OCI-LY7 (cell line): ENCODE results near the gene C16orf89. TPM values are rescaled to one million over a fixed set of nuclear protein-coding genes. Genes with fewer than 3 reads are reported as not detected.

Experiments
- BruUV-seq: library from RNA; stranded (reverse); fragments of 400-500 nt; replicated peaks from 2 replicates; lab custom pipeline; 2021; lab: Mats Ljungman, UMichigan
- CTCF ChIA-PET: fragments of 300-600 bp; sonication (Branson Sonifier 250); formaldehyde crosslinking; loops from one replicate; lab custom pipeline; 2022; ENCODE audit warnings: antibody characterized with exemption; ENCODE audit not compliant: unreplicated experiment; lab: Charles Lee
- POLR2A ChIA-PET: fragments of 300-600 bp; sonication (Branson Sonifier 250); formaldehyde crosslinking; loops from one replicate; lab custom pipeline; 2022; ENCODE audit warnings: antibody characterized with exemption; lab: Charles Lee
- DNase-seq: peaks from one replicate; pipeline ENCODE4 v3.0.0-alpha.2; 2015; ENCODE audit warnings: low spot score
- H2AFZ ChIP-seq: fragments of 200-600 bp; sonication (generic), shearing (Covaris generic); 2 replicates; pipeline ENCODE4 v1.6.1; 2014; ENCODE audit warnings: mild to moderate bottlenecking, antibody characterized with exemption, low read length, moderate library complexity
- H3K27ac ChIP-seq: fragments of 200-600 bp; sonication (generic); 2 replicates; pipeline ENCODE4 v1.5.1; 2014; ENCODE audit warnings: mixed run types, low read depth, mild to moderate bottlenecking, moderate library complexity, low read length, inconsistent platforms; ENCODE audit not compliant: poor library complexity, severe bottlenecking
- H3K36me3 ChIP-seq: fragments of 200-600 bp; sonication (generic); 2 replicates; pipeline ENCODE4 v1.6.1; 2014; ENCODE audit warnings: mild to moderate bottlenecking, antibody characterized with exemption, low read length, moderate library complexity, mixed read lengths; ENCODE audit not compliant: insufficient read depth
- H3K4me1 ChIP-seq: fragments of 200-600 bp; sonication (generic); 2 replicates; pipeline ENCODE4 v1.5.1; 2014; ENCODE audit warnings: mild to moderate bottlenecking, low read length; ENCODE audit not compliant: insufficient read depth, poor library complexity, severe bottlenecking
- H3K4me2 ChIP-seq: fragments of 200-600 bp; sonication (generic); 2 replicates; pipeline ENCODE4 v1.6.1; 2014; ENCODE audit warnings: mild to moderate bottlenecking, low read length
- H3K4me3 ChIP-seq: fragments of 200-600 bp; sonication (generic); 2 replicates; pipeline ENCODE4 v1.5.1; 2014; ENCODE audit warnings: mild to moderate bottlenecking, low read depth, low read length; ENCODE audit not compliant: poor library complexity, severe bottlenecking
- H3K79me2 ChIP-seq: fragments of 200-600 bp; sonication (generic); 2 replicates; pipeline ENCODE4 v1.6.1; 2016; ENCODE audit warnings: low read depth, mild to moderate bottlenecking, low read length, moderate library complexity, mixed read lengths; ENCODE audit not compliant: insufficient read depth
- H3K9me2 ChIP-seq: fragments of 200-600 bp; sonication (generic); 2 replicates; pipeline ENCODE4 v1.6.1; 2016; ENCODE audit warnings: mild to moderate bottlenecking, low read length, mixed read lengths; ENCODE audit not compliant: insufficient read depth
- H3K9me3 ChIP-seq: fragments of 200-600 bp; sonication (generic); 2 replicates; pipeline ENCODE4 v1.6.1; 2014; ENCODE audit warnings: mild to moderate bottlenecking, mixed run types, low read length, mixed read lengths
- H4K20me1 ChIP-seq: fragments of 200-600 bp; sonication (generic); 2 replicates; pipeline ENCODE4 v1.6.1; 2014; ENCODE audit warnings: mild to moderate bottlenecking, antibody characterized with exemption, low read length, moderate library complexity, mixed read lengths; ENCODE audit not compliant: insufficient read depth
- EZH2phosphoT487 ChIP-seq: fragments of 200-600 bp; sonication (generic); IDR thresholded peaks from 2 replicates; pipeline ENCODE4 v1.6.1; 2018; ENCODE audit warnings: low read depth, borderline replicate concordance, mild to moderate bottlenecking, mixed run types, antibody characterized with exemption, low read length, moderate library complexity, mixed read lengths
- intact Hi-C: fragments of 100-400 bp; cut with micrococcal nuclease; formaldehyde crosslinking; loops from one replicate; pipeline ENCODE4 v1.10.0; 2022; ENCODE audit not compliant: unreplicated experiment
- total RNA-seq, 2 experiments: library from RNA; depleted of rRNA in 1 of 2; stranded (reverse); fragments of >200 nt in 1 of 2; shearing (Covaris generic) in 1 of 2; gene quantifications; 2 replicates each; pipeline ENCODE4 v1.2.3, GENCODE V29; 2014 to 2022
- TF ChIP-seq, protein P1 (sequence below): fragments of 200-600 bp; sonication (generic); conservative IDR thresholded peaks from 2 replicates; pipeline ENCODE4 v1.5.1; 2014; ENCODE audit warnings: mild to moderate bottlenecking, antibody characterized with exemption, low read length, moderate library complexity, mixed read lengths

The C16orf89 gene
- total RNA-seq, 2 experiments from 2014 or later = not detected

DNA sequence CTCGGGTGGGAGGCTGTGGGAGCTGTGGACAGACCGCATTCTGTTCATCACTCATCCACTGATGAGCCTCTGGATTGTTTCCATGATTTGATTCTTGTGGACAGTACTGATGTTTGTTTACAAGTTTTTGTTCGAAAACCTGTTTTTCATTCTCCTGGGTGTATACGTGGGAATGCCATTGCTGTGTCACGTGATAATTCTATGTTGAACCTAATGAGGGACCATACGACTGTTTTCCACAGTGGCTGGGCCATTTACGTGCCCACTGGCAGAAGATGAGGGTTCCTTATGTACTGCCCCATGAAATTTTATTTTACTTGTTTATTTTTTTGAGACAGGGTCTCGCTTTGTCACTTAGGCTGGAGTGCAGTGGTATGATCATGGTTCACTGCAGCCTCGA lies 3.3 kb upstream of the C16orf89 start:
- no peak overlapping the region for H3K4me2 ChIP-seq
- intact Hi-C loops = no loop called here
- no peak for DNase-seq
- H3K4me1 ChIP-seq = peaks cover 19% of the 10 kb centered on the region
- H3K36me3 ChIP-seq = peaks cover 6% of the 10 kb centered on the region; the same call in 1 of the 2 replicates
- H3K27ac ChIP-seq = no peak overlapping the region
- H3K9me2 ChIP-seq = no peaks in the 10 kb centered on the region
- H4K20me1 ChIP-seq = no peaks in the 10 kb centered on the region
- H3K9me3 ChIP-seq = no peaks in the 10 kb centered on the region
- ChIA-PET POLR2A (no interaction called here), CTCF (no interaction called here)
- no TSS peak for BruUV-seq
- H3K79me2 ChIP-seq = peaks cover 13% of the 10 kb centered on the region; the same call in 1 of the 2 replicates
- TF ChIP-seq EZH2phosphoT487 = no peak
- TF ChIP-seq, protein P1, sequence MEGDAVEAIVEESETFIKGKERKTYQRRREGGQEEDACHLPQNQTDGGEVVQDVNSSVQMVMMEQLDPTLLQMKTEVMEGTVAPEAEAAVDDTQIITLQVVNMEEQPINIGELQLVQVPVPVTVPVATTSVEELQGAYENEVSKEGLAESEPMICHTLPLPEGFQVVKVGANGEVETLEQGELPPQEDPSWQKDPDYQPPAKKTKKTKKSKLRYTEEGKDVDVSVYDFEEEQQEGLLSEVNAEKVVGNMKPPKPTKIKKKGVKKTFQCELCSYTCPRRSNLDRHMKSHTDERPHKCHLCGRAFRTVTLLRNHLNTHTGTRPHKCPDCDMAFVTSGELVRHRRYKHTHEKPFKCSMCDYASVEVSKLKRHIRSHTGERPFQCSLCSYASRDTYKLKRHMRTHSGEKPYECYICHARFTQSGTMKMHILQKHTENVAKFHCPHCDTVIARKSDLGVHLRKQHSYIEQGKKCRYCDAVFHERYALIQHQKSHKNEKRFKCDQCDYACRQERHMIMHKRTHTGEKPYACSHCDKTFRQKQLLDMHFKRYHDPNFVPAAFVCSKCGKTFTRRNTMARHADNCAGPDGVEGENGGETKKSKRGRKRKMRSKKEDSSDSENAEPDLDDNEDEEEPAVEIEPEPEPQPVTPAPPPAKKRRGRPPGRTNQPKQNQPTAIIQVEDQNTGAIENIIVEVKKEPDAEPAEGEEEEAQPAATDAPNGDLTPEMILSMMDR = no peak
- no peak overlapping the region for H2AFZ ChIP-seq
- H3K4me3 ChIP-seq = no peak overlapping the region

- ChIA-PET POLR2A (no interaction called here), CTCF (no interaction called here)
- no peak overlapping the region for H3K4me3 ChIP-seq
- H3K4me2 ChIP-seq = no peak overlapping the region
- no peaks in the 10 kb centered on the region for H3K9me3 ChIP-seq
- H3K36me3 ChIP-seq = no peaks in the 10 kb centered on the region
- BruUV-seq = no TSS peak
- no peaks in the 10 kb centered on the region for H3K79me2 ChIP-seq
- no peaks in the 10 kb centered on the region for H4K20me1 ChIP-seq
- H3K4me1 ChIP-seq = peaks cover 7% of the 10 kb centered on the region
- H3K27ac ChIP-seq = no peak overlapping the region
- H3K9me2 ChIP-seq = no peaks in the 10 kb centered on the region
- H2AFZ ChIP-seq = no peak overlapping the region
- intact Hi-C loops = no loop called here
- no peak for DNase-seq
- TF ChIP-seq, protein P1 = no peak
- no peak for TF ChIP-seq EZH2phosphoT487
These were observed 755 bp upstream of the C16orf89 start for GRCh38 chr16:5066511-5066910.

- intact Hi-C loops = no loop called here
- H3K36me3 ChIP-seq = no peaks in the 10 kb centered on the region
- no TSS peak for BruUV-seq
These were observed 430 bp downstream of the C16orf89 start for GRCh38 chr16:5065326-5065725.

More at GRCh38 chr16:5065326-5065725, 430 bp downstream of the C16orf89 start:
- Histone ChIP-seq H3K4me3 (no peak overlapping the region), H3K9me2 (no peaks in the 10 kb centered on the region), H4K20me1 (no peaks in the 10 kb centered on the region), H3K4me1 (no peaks in the 10 kb centered on the region), H2AFZ (no peak overlapping the region), H3K27ac (no peak overlapping the region), H3K79me2 (no peaks in the 10 kb centered on the region), H3K4me2 (no peak overlapping the region), H3K9me3 (no peaks in the 10 kb centered on the region)
- POLR2A ChIA-PET = no interaction called here
- DNase-seq = no peak
- TF ChIP-seq, protein P1 = no peak
- TF ChIP-seq EZH2phosphoT487 = no peak
- CTCF ChIA-PET = no interaction called here
